Caco-2 (cell line): ENCODE data around the gene MED13L. TPM values are rescaled to one million over a fixed set of nuclear protein-coding genes. Genes with fewer than 3 reads are reported as not detected.

Experiments used
- BruUV-seq: library from RNA; stranded (reverse); fragments of 400-500 nt; replicated peaks from 2 replicates; lab custom pipeline; 2021; lab: Mats Ljungman, UMichigan
- CTCF ChIA-PET: fragments of 300-600 bp; sonication (Branson Sonifier 250); formaldehyde crosslinking; loops from one replicate; lab custom pipeline; 2022; ENCODE audit warnings: antibody characterized with exemption; lab: Charles Lee
- POLR2A ChIA-PET: fragments of 300-600 bp; sonication (Branson Sonifier 250); formaldehyde crosslinking; loops from one replicate; lab custom pipeline; 2022; ENCODE audit warnings: antibody characterized with exemption; lab: Charles Lee
- DNase-seq, 2 experiments: peaks; one replicate each; pipeline versions ENCODE4 v3.0.0 to v3.0.0-alpha.2; 2020 to 2022
- H3K27me3 ChIP-seq: replicated peaks from 2 replicates; pipeline ENCODE4 v1.6.0; 2011; ENCODE audit warnings: low read length; ENCODE audit not compliant: control insufficient read depth, insufficient read depth
- H3K36me3 ChIP-seq: 2 replicates; pipeline ENCODE4 v1.5.1; 2011; ENCODE audit warnings: low read length; ENCODE audit not compliant: control insufficient read depth, insufficient read depth
- H3K4me1 ChIP-seq: fragments of 250-450 bp; sonication (Bioruptor Pico); 2 replicates; pipeline ENCODE4 v1.5.1; 2020; ENCODE audit warnings: mild to moderate bottlenecking
- H3K4me3 ChIP-seq: 2 replicates; pipeline ENCODE4 v1.5.1; 2011; ENCODE audit warnings: low read depth, mild to moderate bottlenecking, control low read depth, low read length
- H3K9me3 ChIP-seq: fragments of 250-450 bp; sonication (Bioruptor Pico); 2 replicates; pipeline ENCODE4 v1.5.1; 2020; ENCODE audit warnings: mild to moderate bottlenecking, moderate library complexity
- H3K27ac Mint-ChIP-seq: one replicate; pipeline ENCODE4 v1.8.0; 2022; ENCODE audit warnings: mixed read lengths; ENCODE audit not compliant: unreplicated experiment
- H3K27me3 Mint-ChIP-seq: one replicate; pipeline ENCODE4 v1.8.0; 2022; ENCODE audit warnings: mixed read lengths; ENCODE audit not compliant: insufficient read depth, unreplicated experiment
- H3K36me3 Mint-ChIP-seq: one replicate; pipeline ENCODE4 v1.8.0; 2022; ENCODE audit warnings: mild to moderate bottlenecking, mixed read lengths; ENCODE audit not compliant: insufficient read depth, unreplicated experiment
- H3K4me1 Mint-ChIP-seq: one replicate; pipeline ENCODE4 v1.8.0; 2022; ENCODE audit warnings: low read depth, mixed read lengths; ENCODE audit not compliant: unreplicated experiment
- H3K4me3 Mint-ChIP-seq: one replicate; pipeline ENCODE4 v1.8.0; 2022; ENCODE audit warnings: mild to moderate bottlenecking, moderate library complexity, mixed read lengths; ENCODE audit not compliant: unreplicated experiment
- H3K9me3 Mint-ChIP-seq: one replicate; pipeline ENCODE4 v1.8.0; 2022; ENCODE audit warnings: mixed read lengths; ENCODE audit not compliant: unreplicated experiment
- CTCF ChIP-seq, 2 experiments: fragments of 200-600 bp in 1 of 2; IDR thresholded peaks; 1 replicate in 1 of 2; 2 replicates in 1 of 2; pipeline versions ENCODE4 v1.5.1 to v1.8.0; 2011 to 2022; ENCODE audit warnings: antibody characterized with exemption in 1 of 2, control low read depth in 1 of 2, inconsistent platforms in 1 of 2, low read depth in 1 of 2, low read length in 1 of 2, mild to moderate bottlenecking in 1 of 2, moderate library complexity in 1 of 2; ENCODE audit not compliant: insufficient read depth in 1 of 2, severe bottlenecking in 1 of 2, unreplicated experiment in 1 of 2
- intact Hi-C: fragments of 100-400 bp; cut with micrococcal nuclease; formaldehyde crosslinking; loops from one replicate; pipeline ENCODE4 v1.10.0; 2022; ENCODE audit not compliant: unreplicated experiment
- total RNA-seq: library from RNA; stranded (reverse); gene quantifications from 2 replicates; pipeline ENCODE4 v1.2.3, GENCODE V29; 2022

MED13L gene
- total RNA-seq, 1 experiment from 2014 or later = 160 TPM

DNA sequence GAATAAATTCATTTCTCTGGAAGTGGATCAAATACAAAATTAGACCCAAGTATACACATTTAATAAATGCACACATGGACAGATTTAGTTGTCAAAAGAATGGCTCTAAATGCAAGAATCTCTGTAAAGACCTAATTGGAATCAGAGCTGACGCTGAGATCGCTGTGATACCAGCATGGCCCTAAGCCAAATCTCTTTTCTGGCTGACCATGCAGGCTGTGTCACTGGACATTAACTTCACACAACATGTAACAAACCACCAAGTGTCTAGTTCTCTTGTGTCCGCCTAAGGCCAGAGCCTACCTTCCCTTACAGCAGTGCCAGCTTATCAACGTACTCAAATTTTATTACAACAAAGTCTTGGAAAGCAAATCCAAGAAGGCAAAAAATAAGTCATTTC lies 127.5 kb downstream of the MED13L start:
- Mint-ChIP-seq H3K9me3 (no peaks in the 10 kb centered on the region), H3K36me3 (peaks cover 6% of the 10 kb centered on the region), H3K27ac (no peak overlapping the region), H3K4me1 (peaks cover 22% of the 10 kb centered on the region), H3K27me3 (no peaks in the 10 kb centered on the region), H3K4me3 (no peak overlapping the region)
- H3K36me3 ChIP-seq = no peaks in the 10 kb centered on the region
- no peak for DNase-seq
- no peak for TF ChIP-seq CTCF (IDR thresholded peaks at IDR 0.05; ENCODE audit: insufficient read depth in 1 of 2, low read depth in 1 of 2, low read length in 1 of 2, severe bottlenecking in 1 of 2, unreplicated experiment in 1 of 2)
- intact Hi-C loops = no loop called here
- peaks cover 17% of the 10 kb centered on the region; the same call in 1 of the 2 replicates for H3K4me1 ChIP-seq
- H3K9me3 ChIP-seq = no peaks in the 10 kb centered on the region
- H3K4me3 ChIP-seq = no peak overlapping the region
- BruUV-seq = no TSS peak
- H3K27me3 ChIP-seq = no peaks in the 10 kb centered on the region
- POLR2A ChIA-PET = no interaction called here
- CTCF ChIA-PET = no interaction called here

- Histone ChIP-seq H3K27me3 (no peaks in the 10 kb centered on the region), H3K4me1 (peaks cover 24% of the 10 kb centered on the region), H3K9me3 (no peaks in the 10 kb centered on the region), H3K36me3 (no peaks in the 10 kb centered on the region), H3K4me3 (no peak overlapping the region)
- Mint-ChIP-seq H3K27me3 (no peaks in the 10 kb centered on the region), H3K36me3 (peaks cover 6% of the 10 kb centered on the region), H3K4me3 (no peak overlapping the region), H3K4me1 (peaks cover 34% of the 10 kb centered on the region), H3K27ac (no peak overlapping the region), H3K9me3 (no peaks in the 10 kb centered on the region)
- ChIA-PET CTCF (no interaction called here), POLR2A (no interaction called here)
- DNase-seq = no peak
- no TSS peak for BruUV-seq
- intact Hi-C loops = no loop called here
- no peak for TF ChIP-seq CTCF (IDR thresholded peaks at IDR 0.05; ENCODE audit: insufficient read depth in 1 of 2, low read depth in 1 of 2, low read length in 1 of 2, severe bottlenecking in 1 of 2, unreplicated experiment in 1 of 2)
Observed at GRCh38 chr12:116148844-116149243, 128.6 kb downstream of the MED13L start.

DNA sequence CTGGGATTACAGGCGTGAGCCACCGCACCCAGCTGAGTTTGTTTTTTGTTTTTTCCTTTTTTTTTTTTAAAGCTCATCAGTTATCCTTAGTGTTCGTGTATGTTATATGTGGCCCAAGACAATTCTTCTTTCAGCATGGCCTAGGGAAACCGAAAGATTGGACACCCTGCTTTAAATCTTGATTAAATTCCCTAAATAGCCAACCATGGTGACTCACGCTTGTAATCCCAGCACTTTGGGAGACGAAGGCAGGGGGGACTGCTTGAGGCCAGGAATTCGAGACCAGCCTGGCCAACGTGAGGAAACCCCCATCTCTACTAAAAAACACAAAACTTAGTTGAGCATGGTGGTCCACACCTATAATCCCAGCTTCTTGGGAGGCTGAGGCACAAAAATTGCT lies 131.1 kb downstream of the MED13L start:
- H3K36me3 Mint-ChIP-seq = no peaks in the 10 kb centered on the region
- no peaks in the 10 kb centered on the region for H3K9me3 Mint-ChIP-seq
- no peak for DNase-seq
- intact Hi-C loops = no loop called here
- H3K27me3 ChIP-seq = no peaks in the 10 kb centered on the region
- CTCF ChIA-PET = no interaction called here
- H3K4me1 Mint-ChIP-seq = peaks cover 32% of the 10 kb centered on the region
- no peaks in the 10 kb centered on the region for H3K27me3 Mint-ChIP-seq
- peaks cover 19% of the 10 kb centered on the region for H3K4me1 ChIP-seq
- H3K4me3 Mint-ChIP-seq = no peak overlapping the region
- H3K4me3 ChIP-seq = no peak overlapping the region
- POLR2A ChIA-PET = no interaction called here
- H3K9me3 ChIP-seq = no peaks in the 10 kb centered on the region
- H3K27ac Mint-ChIP-seq = no peak overlapping the region
- no TSS peak for BruUV-seq
- no peak for TF ChIP-seq CTCF (IDR thresholded peaks at IDR 0.05; ENCODE audit: insufficient read depth in 1 of 2, low read depth in 1 of 2, low read length in 1 of 2, severe bottlenecking in 1 of 2, unreplicated experiment in 1 of 2)
- H3K36me3 ChIP-seq = no peaks in the 10 kb centered on the region
